Measurements from ENCODE around the gene NARF. TPM values are rescaled to one million over a fixed set of nuclear protein-coding genes. Genes with fewer than 3 reads are reported as not detected.

The NARF gene
- total and polyA plus RNA-seq, 4 experiments from 2014 or later, result 80.8 to 146 (median 88.5) TPM

DNA sequence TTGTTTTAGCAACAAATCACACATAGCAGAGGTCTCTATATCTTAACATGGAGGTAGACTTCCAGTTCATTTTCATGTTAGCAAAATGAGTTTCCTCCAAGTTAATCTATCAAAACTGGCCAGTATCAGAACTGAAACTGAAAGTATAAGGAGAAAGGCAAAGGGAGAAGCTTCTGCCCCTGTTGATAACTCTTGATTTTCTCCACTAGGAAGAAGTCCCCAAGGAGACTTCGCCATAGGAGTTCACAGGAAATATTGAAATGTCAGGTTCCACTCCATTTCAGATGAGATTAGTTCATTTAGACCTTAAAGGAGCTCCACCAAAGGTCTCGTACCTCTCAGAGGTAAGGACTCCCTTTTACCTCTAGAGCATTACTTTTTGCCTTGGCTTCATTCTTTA lies 39.0 kb upstream of the NARF start:
- ChIA-PET CTCF (ENCODE audit: partially characterized antibody) (interaction anchor here (1.1 to 1.8 kb wide), 3 partner anchors 10 to 37 kb away, joined by 3 to 4 read pairs (median 4); no protein-coding TSS in a partner anchor), POLR2A (ENCODE audit: partially characterized antibody) (interaction anchor here (0.7 to 2.3 kb wide), 13 partner anchors 15 to 146 kb away, joined by 3 to 18 read pairs (median 4); partner anchors contain the start of genes CSNK1D, FOXK2 and NARF)
- peak overlapping the region; percentile 47 to 55 for H3K4me3 ChIP-seq (ENCODE audit: low read length in 2 of 2)
- Mint-ChIP-seq H3K27ac (peak overlapping the region; percentile 75 to 91 (median 84)), H3K4me1 (peaks cover 20 to 34% (median 26%) of the 10 kb centered on the region in 4 donors), H3K9me3 (no peaks in the 10 kb centered on the region), H3K27me3 (no peaks in the 10 kb centered on the region), H3K4me3 (peak overlapping the region; percentile 82 to 90 (median 85)), H3K36me3 (peaks cover 16 to 24% of the 10 kb centered on the region in 2 donors)
- H3K4me1 ChIP-seq (ENCODE audit: insufficient read depth, low read length), result peaks cover 28% of the 10 kb centered on the region
- H3K27me3 ChIP-seq (ENCODE audit: insufficient read depth, low read length), result no peaks in the 10 kb centered on the region
- DNase-seq, result peak in 2 of 5 donors; percentile 17
- H3K36me3 ChIP-seq (ENCODE audit: insufficient read depth, low read length), result peaks cover 4% of the 10 kb centered on the region
- no peaks in the 10 kb centered on the region for H3K9me3 ChIP-seq (ENCODE audit: control insufficient read depth in 1 of 2, low read length in 2 of 2)
- intact Hi-C loops (cut with micrococcal nuclease), result loop anchor here (2.0 to 10.0 kb wide), 4 partner anchors 77 to 385 kb away; partner anchors contain the start of genes DCXR, FASN and RAC3
- peak overlapping the region; percentile 66 for H3K27ac ChIP-seq (ENCODE audit: low read depth, low read length)

DNA sequence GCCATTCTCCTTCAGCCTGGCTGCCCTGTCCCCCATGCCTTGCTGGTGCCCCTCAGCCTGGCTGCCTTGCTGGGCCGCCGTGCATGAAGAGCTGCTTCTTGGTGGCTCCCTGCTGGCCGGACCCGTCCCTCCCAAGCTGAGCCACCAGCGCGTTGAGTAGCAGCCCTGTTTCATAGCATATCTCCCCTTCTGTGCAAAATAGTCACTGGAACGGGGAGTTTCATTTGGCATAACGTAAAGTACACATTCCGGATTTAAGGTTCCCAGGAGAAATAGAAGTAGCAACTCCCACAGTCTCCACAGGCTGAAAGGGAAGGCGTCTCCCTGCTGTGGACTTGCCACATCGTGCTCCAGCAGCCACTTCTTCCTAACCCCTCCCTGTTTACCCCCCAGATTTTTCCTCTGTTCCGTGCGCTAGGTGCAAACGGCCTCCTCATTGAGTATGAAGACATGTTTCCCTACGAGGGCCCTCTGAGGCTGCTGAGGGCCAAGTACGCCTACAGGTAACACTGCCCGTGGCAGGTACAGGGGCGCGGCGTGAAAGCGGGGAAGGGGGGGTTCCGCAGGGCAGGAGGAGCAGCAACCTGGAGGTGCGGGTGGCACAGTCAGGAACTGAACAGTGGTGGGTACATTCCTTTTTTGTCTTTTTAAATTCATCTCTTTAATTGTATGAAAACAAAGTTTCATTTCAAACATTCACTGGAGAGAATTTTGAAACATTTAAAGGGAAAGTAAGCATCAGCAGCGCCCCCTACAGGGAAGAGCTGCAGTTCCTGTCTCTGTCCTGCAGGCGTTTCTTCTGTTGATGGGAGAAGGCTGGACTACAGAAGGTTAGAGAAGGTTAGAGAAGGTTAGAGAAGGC lies 34.3 kb upstream of the NARF start:
- CTCF ChIA-PET (ENCODE audit: partially characterized antibody), result interaction anchor here (1.0 to 1.8 kb wide), 4 partner anchors 10 to 74 kb away, joined by 3 to 8 read pairs (median 4); no protein-coding TSS in a partner anchor
- no peaks in the 10 kb centered on the region for H3K9me3 ChIP-seq (ENCODE audit: control insufficient read depth in 1 of 2, low read length in 2 of 2)
- H3K36me3 ChIP-seq (ENCODE audit: insufficient read depth, low read length), result peaks cover 4% of the 10 kb centered on the region
- H3K27ac ChIP-seq (ENCODE audit: low read depth, low read length), result no peak overlapping the region
- H3K36me3 Mint-ChIP-seq, result peaks cover 17 to 26% of the 10 kb centered on the region in 2 donors
- intact Hi-C loops (cut with micrococcal nuclease), result no loop called here
- H3K4me3 ChIP-seq (ENCODE audit: low read length in 2 of 2), result no peak overlapping the region
- POLR2A ChIA-PET (ENCODE audit: partially characterized antibody), result no interaction called here
- H3K9me3 Mint-ChIP-seq, result no peaks in the 10 kb centered on the region
- no peak overlapping the region for H3K4me3 Mint-ChIP-seq
- no peaks in the 10 kb centered on the region for H3K27me3 ChIP-seq (ENCODE audit: insufficient read depth, low read length)
- peak overlapping the region in 3 of 7 donors; percentile 2 to 48 (median 29) for H3K27ac Mint-ChIP-seq
- peaks cover 13% of the 10 kb centered on the region for H3K4me1 ChIP-seq (ENCODE audit: insufficient read depth, low read length)
- peak in 4 of 5 donors; percentile 39 to 57 (median 42) for DNase-seq
- peaks cover 17 to 32% (median 18%) of the 10 kb centered on the region in 4 donors for H3K4me1 Mint-ChIP-seq
- no peaks in the 10 kb centered on the region for H3K27me3 Mint-ChIP-seq

- Histone ChIP-seq H3K27me3 (ENCODE audit: insufficient read depth, low read length) (no peaks in the 10 kb centered on the region), H3K9me3 (ENCODE audit: control insufficient read depth in 1 of 2, low read length in 2 of 2) (no peaks in the 10 kb centered on the region), H3K27ac (ENCODE audit: low read depth, low read length) (no peak overlapping the region), H3K4me3 (ENCODE audit: low read length in 2 of 2) (no peak overlapping the region), H3K4me1 (ENCODE audit: insufficient read depth, low read length) (peaks cover 10% of the 10 kb centered on the region), H3K36me3 (ENCODE audit: insufficient read depth, low read length) (peaks cover 4% of the 10 kb centered on the region)
- ChIA-PET POLR2A (ENCODE audit: partially characterized antibody) (no interaction called here), CTCF (ENCODE audit: partially characterized antibody) (interaction anchor here (1.1 to 1.8 kb wide), 3 partner anchors 10 to 74 kb away, joined by 3 to 8 read pairs (median 5); no protein-coding TSS in a partner anchor)
- DNase-seq, result no peak
- peak overlapping the region in 2 of 7 donors; percentile 2 to 48 for H3K27ac Mint-ChIP-seq
- no peak overlapping the region for H3K4me3 Mint-ChIP-seq
- H3K9me3 Mint-ChIP-seq, result peaks cover 0 to 2% (median 0%) of the 10 kb centered on the region in 8 donors
- peaks cover 14 to 32% (median 18%) of the 10 kb centered on the region in 4 donors for H3K4me1 Mint-ChIP-seq
- H3K36me3 Mint-ChIP-seq, result peaks cover 13 to 32% of the 10 kb centered on the region in 2 donors
- no peaks in the 10 kb centered on the region for H3K27me3 Mint-ChIP-seq
- intact Hi-C loops (cut with micrococcal nuclease), result no loop called here
These were observed 33.7 kb upstream of the NARF start for GRCh38 chr17:82424863-82425159.

DNA sequence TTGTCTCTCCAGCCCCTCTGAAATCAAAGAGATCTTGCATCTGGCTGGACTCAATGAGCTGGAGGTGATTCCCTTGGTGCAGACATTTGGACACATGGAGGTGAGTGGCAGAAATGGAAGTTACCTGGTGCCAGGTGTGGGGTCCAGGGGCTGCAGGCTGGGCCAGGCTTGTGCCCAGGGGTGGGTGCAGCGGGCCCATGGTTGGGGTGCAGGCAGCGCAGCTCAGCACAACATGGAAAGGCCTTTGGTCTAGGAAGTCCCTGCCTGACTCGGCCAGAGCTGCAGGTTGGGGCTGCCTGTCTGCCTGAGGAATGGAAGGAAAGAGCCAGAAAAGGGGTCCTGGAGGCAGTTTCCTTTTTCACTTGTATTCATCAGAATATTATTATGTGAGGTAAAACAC lies 30.0 kb upstream of the NARF start:
- Histone ChIP-seq H3K4me3 (ENCODE audit: low read length in 2 of 2) (no peak overlapping the region), H3K4me1 (ENCODE audit: insufficient read depth, low read length) (peaks cover 5% of the 10 kb centered on the region), H3K27me3 (ENCODE audit: insufficient read depth, low read length) (no peaks in the 10 kb centered on the region), H3K9me3 (ENCODE audit: control insufficient read depth in 1 of 2, low read length in 2 of 2) (no peaks in the 10 kb centered on the region), H3K36me3 (ENCODE audit: insufficient read depth, low read length) (no peaks in the 10 kb centered on the region), H3K27ac (ENCODE audit: low read depth, low read length) (no peak overlapping the region)
- H3K27ac Mint-ChIP-seq, result no peak overlapping the region
- H3K36me3 Mint-ChIP-seq, result peaks cover 6 to 12% of the 10 kb centered on the region in 2 donors
- intact Hi-C loops (cut with micrococcal nuclease), result no loop called here
- POLR2A ChIA-PET (ENCODE audit: partially characterized antibody), result interaction anchor here (1.2 kb wide), 1 partner anchor 21 kb away, joined by 3 read pairs; no protein-coding TSS in a partner anchor
- CTCF ChIA-PET (ENCODE audit: partially characterized antibody), result interaction anchor here (1.1 kb wide), 1 partner anchor 125 kb away, joined by 4 read pairs; no protein-coding TSS in a partner anchor
- peaks cover 0 to 2% (median 0%) of the 10 kb centered on the region in 8 donors for H3K9me3 Mint-ChIP-seq
- no peak overlapping the region for H3K4me3 Mint-ChIP-seq
- H3K27me3 Mint-ChIP-seq, result no peaks in the 10 kb centered on the region
- no peak for DNase-seq
- H3K4me1 Mint-ChIP-seq, result peaks cover 13 to 29% (median 18%) of the 10 kb centered on the region in 4 donors

DNA sequence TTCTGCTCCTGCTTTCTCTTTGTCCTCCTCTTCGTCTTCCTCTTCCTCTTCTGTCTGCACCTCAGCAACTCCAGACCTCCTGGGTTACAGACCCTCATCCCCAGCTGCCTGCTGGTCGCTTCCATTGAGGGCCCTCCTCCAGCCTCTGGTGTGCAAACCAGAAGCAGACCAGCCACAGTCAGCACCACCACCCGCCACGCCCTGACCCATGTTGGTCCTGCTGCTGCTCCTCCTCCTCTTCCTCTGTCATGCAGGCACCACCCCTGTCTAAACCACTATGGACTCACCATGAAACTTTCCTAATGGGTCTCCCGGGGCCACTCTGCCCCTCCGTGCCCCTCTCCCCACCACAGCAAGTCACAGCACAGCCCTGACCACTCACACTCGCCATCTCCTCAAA lies 28.7 kb upstream of the NARF start:
- H3K4me3 Mint-ChIP-seq, result peak overlapping the region in 1 of 8 donors; percentile 44
- no peaks in the 10 kb centered on the region for H3K36me3 ChIP-seq (ENCODE audit: insufficient read depth, low read length)
- intact Hi-C loops (cut with micrococcal nuclease), result no loop called here
- no peak overlapping the region for H3K4me3 ChIP-seq (ENCODE audit: low read length in 2 of 2)
- peaks cover 0 to 2% (median 0%) of the 10 kb centered on the region in 8 donors for H3K9me3 Mint-ChIP-seq
- H3K27ac ChIP-seq (ENCODE audit: low read depth, low read length), result no peak overlapping the region
- H3K27ac Mint-ChIP-seq, result peak overlapping the region in 5 of 7 donors; percentile 5 to 80 (median 50)
- ChIA-PET POLR2A (ENCODE audit: partially characterized antibody) (no interaction called here), CTCF (ENCODE audit: partially characterized antibody) (no interaction called here)
- H3K27me3 ChIP-seq (ENCODE audit: insufficient read depth, low read length), result no peaks in the 10 kb centered on the region
- peaks cover 14% of the 10 kb centered on the region for H3K4me1 ChIP-seq (ENCODE audit: insufficient read depth, low read length)
- peaks cover 6 to 12% of the 10 kb centered on the region in 2 donors for H3K36me3 Mint-ChIP-seq
- no peaks in the 10 kb centered on the region for H3K27me3 Mint-ChIP-seq
- H3K4me1 Mint-ChIP-seq, result peaks cover 12 to 36% (median 16%) of the 10 kb centered on the region in 4 donors
- H3K9me3 ChIP-seq (ENCODE audit: control insufficient read depth in 1 of 2, low read length in 2 of 2), result no peaks in the 10 kb centered on the region
- DNase-seq, result no peak

- ChIA-PET CTCF (ENCODE audit: partially characterized antibody) (no interaction called here), POLR2A (ENCODE audit: partially characterized antibody) (no interaction called here)
- Mint-ChIP-seq H3K9me3 (peaks cover 0 to 2% (median 0%) of the 10 kb centered on the region in 8 donors), H3K36me3 (peaks cover 6 to 12% of the 10 kb centered on the region in 2 donors), H3K27ac (peak overlapping the region in 1 of 7 donors; percentile 31), H3K4me1 (peaks cover 11 to 35% (median 16%) of the 10 kb centered on the region in 4 donors), H3K4me3 (no peak overlapping the region), H3K27me3 (no peaks in the 10 kb centered on the region)
- Histone ChIP-seq H3K27me3 (ENCODE audit: insufficient read depth, low read length) (no peaks in the 10 kb centered on the region), H3K4me3 (ENCODE audit: low read length in 2 of 2) (no peak overlapping the region), H3K4me1 (ENCODE audit: insufficient read depth, low read length) (peaks cover 14% of the 10 kb centered on the region), H3K9me3 (ENCODE audit: control insufficient read depth in 1 of 2, low read length in 2 of 2) (no peaks in the 10 kb centered on the region), H3K27ac (ENCODE audit: low read depth, low read length) (no peak overlapping the region), H3K36me3 (ENCODE audit: insufficient read depth, low read length) (peaks cover 5% of the 10 kb centered on the region)
- intact Hi-C loops (cut with micrococcal nuclease), result no loop called here
- no peak for DNase-seq
These were observed 26.5 kb upstream of the NARF start for GRCh38 chr17:82432017-82432416.

Data from CD4-positive, alpha-beta memory T cell (primary cell).